OCI-LY1 (cell line): ENCODE measurements around the gene ZFYVE27.

ENCODE experiments used
- H2AFZ ChIP-seq: fragments of 200-600 bp; sonication (generic), shearing (Covaris generic); 2 replicates; pipeline ENCODE4 v1.6.0; 2014; ENCODE audit warnings: antibody characterized with exemption, mild to moderate bottlenecking, low read length
- H3F3A ChIP-seq: fragments of 200-600 bp; sonication (generic), shearing (Covaris generic); 2 replicates; pipeline ENCODE4 v1.6.0; 2014; ENCODE audit warnings: mild to moderate bottlenecking, antibody characterized with exemption, low read length, moderate library complexity; ENCODE audit not compliant: insufficient read depth
- H3K27ac ChIP-seq: fragments of 200-600 bp; sonication (generic); 2 replicates; pipeline ENCODE4 v1.5.1; 2014; ENCODE audit warnings: low read length, mixed run types, mild to moderate bottlenecking, low read depth; ENCODE audit not compliant: poor library complexity, severe bottlenecking
- H3K27me3 ChIP-seq: fragments of 200-600 bp; sonication (generic); 2 replicates; pipeline ENCODE4 v1.6.0; 2014; ENCODE audit warnings: antibody characterized with exemption, mild to moderate bottlenecking, low read length, moderate library complexity; ENCODE audit not compliant: insufficient read depth
- H3K36me3 ChIP-seq: fragments of 200-600 bp; sonication (generic); 2 replicates; pipeline ENCODE4 v1.6.1; 2014; ENCODE audit warnings: mild to moderate bottlenecking, antibody characterized with exemption, low read length, moderate library complexity, mixed read lengths; ENCODE audit not compliant: insufficient read depth
- H3K4me1 ChIP-seq: fragments of 200-600 bp; sonication (generic); 2 replicates; pipeline ENCODE4 v1.5.1; 2014; ENCODE audit warnings: mild to moderate bottlenecking, low read length, moderate library complexity; ENCODE audit not compliant: insufficient read depth, severe bottlenecking
- H3K4me2 ChIP-seq: fragments of 200-600 bp; sonication (generic), shearing (Covaris generic); 2 replicates; pipeline ENCODE4 v1.6.1; 2014; ENCODE audit warnings: low read length
- H3K4me3 ChIP-seq: fragments of 200-600 bp; sonication (generic); 2 replicates; pipeline ENCODE4 v1.5.1; 2014; ENCODE audit warnings: low read length, low read depth, mild to moderate bottlenecking, mixed read lengths; ENCODE audit not compliant: poor library complexity, severe bottlenecking
- H3K79me2 ChIP-seq: fragments of 200-600 bp; shearing (Covaris generic); 2 replicates; pipeline ENCODE4 v1.6.1; 2016; ENCODE audit warnings: mixed run types, low read length, mixed read lengths; ENCODE audit not compliant: insufficient read depth
- H3K9ac ChIP-seq: fragments of 200-600 bp; sonication (generic), shearing (Covaris generic); 2 replicates; pipeline ENCODE4 v1.6.1; 2014; ENCODE audit warnings: mild to moderate bottlenecking, low read length, mixed read lengths
- H3K9me2 ChIP-seq: fragments of 200-600 bp; sonication (generic), shearing (Covaris generic); 2 replicates; pipeline ENCODE4 v1.6.1; 2014; ENCODE audit warnings: low read depth, mild to moderate bottlenecking, low read length, mixed read lengths
- H3K9me3 ChIP-seq: fragments of 200-600 bp; shearing (Covaris generic); 2 replicates; pipeline ENCODE4 v1.6.1; 2014; ENCODE audit warnings: low read length, mixed read lengths
- H4K20me1 ChIP-seq: fragments of 200-600 bp; sonication (generic), shearing (Covaris generic); 2 replicates; pipeline ENCODE4 v1.6.0; 2016; ENCODE audit warnings: mild to moderate bottlenecking, low read length; ENCODE audit not compliant: insufficient read depth
- EZH2 ChIP-seq: fragments of 200-600 bp; sonication (generic), shearing (Covaris generic); IDR thresholded peaks from 2 replicates; pipeline ENCODE4 v1.8.0; 2017; ENCODE audit warnings: borderline replicate concordance, mixed run types, mild to moderate bottlenecking, antibody characterized with exemption, low read length, moderate library complexity, mixed read lengths
- TF ChIP-seq, protein P1 (sequence below): fragments of 200-600 bp; sonication (generic), shearing (Covaris generic); IDR thresholded peaks from 2 replicates; pipeline ENCODE4 v1.5.1; 2017; ENCODE audit warnings: mild to moderate bottlenecking, antibody characterized with exemption, low read length, moderate library complexity, mixed read lengths

Gene ZFYVE27

DNA sequence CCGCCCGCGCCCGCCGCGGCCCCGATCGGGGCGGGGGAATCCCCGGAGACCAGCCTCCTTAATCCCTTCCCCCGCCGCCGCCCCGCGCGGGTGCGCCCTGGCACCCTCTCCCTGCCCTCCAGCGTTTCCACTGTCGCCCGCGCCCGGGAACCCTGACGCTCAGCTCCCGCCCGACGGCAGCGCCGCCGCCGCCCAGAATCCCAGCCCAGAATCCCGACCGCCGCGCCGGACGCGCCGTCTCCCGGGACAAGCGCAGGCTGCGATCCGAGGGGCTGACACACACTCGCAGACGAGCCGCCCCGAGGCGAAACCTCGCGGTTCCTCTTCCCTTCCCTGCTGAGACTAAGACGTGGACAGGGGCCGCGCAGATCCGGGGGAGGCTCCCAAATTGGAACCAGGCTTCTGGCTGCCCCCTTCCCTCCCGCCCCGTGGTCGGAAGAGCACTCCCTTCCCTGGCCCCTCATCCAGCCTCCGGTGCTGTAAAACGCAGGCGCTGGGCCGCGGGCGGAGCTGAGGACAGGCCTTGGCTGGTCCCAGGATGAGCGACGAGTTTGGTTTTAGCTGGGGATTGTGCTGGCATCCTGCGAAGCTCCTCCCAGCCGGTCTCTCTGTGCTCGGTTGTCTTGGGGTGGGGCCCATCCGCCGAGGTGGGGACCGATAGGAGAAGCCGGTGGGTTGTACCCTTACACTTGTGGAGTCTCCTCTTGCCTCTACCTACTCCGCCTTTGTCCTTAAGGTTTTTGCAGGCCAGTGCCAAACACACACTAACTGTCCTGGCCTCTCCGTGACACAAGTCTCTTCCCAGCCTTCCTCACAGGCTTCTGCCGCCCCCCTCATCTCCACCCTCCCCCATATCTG is 22.3 kb upstream of the ZFYVE27 start:
- Histone ChIP-seq H2AFZ (no peak overlapping the region), H3K4me1 (no peaks in the 10 kb centered on the region)

DNA sequence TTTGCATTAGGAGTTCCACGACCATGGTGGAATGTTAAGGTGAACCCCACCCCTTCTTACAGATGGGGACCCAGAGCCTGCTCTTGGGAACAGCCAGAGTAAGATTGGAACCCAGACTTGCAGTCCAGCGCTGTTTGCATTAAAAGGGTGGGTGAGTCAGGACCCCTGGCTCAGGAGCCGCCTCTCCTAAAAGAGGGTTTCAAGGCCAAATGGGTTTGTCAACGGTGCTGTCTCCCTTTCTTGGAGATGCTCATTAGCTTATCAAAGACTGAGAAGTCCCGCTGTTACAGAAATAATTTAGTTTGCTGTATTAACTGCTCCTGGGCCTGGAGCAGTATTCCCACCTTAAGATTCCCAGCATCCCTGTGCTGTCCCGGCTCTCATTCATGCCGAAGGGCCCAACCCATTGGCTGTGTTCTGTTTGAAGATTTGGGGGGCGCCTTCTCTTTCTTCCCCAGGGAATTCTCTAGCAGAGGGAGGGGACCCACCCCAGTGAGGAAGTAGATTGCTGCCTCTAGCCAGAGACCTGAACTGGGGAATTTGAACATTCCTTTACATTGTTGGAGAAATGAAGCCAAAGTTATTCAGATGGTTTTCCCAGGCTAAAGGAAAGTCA is 21.6 kb upstream of the ZFYVE27 start:
- no peaks in the 10 kb centered on the region for H3K9me3 ChIP-seq
- TF ChIP-seq, protein P1, sequence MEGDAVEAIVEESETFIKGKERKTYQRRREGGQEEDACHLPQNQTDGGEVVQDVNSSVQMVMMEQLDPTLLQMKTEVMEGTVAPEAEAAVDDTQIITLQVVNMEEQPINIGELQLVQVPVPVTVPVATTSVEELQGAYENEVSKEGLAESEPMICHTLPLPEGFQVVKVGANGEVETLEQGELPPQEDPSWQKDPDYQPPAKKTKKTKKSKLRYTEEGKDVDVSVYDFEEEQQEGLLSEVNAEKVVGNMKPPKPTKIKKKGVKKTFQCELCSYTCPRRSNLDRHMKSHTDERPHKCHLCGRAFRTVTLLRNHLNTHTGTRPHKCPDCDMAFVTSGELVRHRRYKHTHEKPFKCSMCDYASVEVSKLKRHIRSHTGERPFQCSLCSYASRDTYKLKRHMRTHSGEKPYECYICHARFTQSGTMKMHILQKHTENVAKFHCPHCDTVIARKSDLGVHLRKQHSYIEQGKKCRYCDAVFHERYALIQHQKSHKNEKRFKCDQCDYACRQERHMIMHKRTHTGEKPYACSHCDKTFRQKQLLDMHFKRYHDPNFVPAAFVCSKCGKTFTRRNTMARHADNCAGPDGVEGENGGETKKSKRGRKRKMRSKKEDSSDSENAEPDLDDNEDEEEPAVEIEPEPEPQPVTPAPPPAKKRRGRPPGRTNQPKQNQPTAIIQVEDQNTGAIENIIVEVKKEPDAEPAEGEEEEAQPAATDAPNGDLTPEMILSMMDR, result no peak
- no peak for TF ChIP-seq EZH2
- H2AFZ ChIP-seq, result no peak overlapping the region
- H3K27ac ChIP-seq, result no peak overlapping the region
- H3K9ac ChIP-seq, result no peak overlapping the region
- H3K9me2 ChIP-seq, result no peaks in the 10 kb centered on the region
- H3K4me3 ChIP-seq, result no peak overlapping the region
- no peak overlapping the region for H3K4me2 ChIP-seq
- no peaks in the 10 kb centered on the region for H3K4me1 ChIP-seq
- H4K20me1 ChIP-seq, result no peaks in the 10 kb centered on the region
- H3K27me3 ChIP-seq, result no peaks in the 10 kb centered on the region
- H3F3A ChIP-seq, result no peaks in the 10 kb centered on the region
- no peaks in the 10 kb centered on the region for H3K36me3 ChIP-seq
- no peaks in the 10 kb centered on the region for H3K79me2 ChIP-seq

More for the DNA sequence above, 22.3 kb upstream of the ZFYVE27 start:
- Histone ChIP-seq H4K20me1 (no peaks in the 10 kb centered on the region), H3K36me3 (no peaks in the 10 kb centered on the region), H3K9ac (no peak overlapping the region), H3F3A (no peaks in the 10 kb centered on the region), H3K9me3 (no peaks in the 10 kb centered on the region), H3K27ac (no peak overlapping the region), H3K4me3 (peak overlapping the region; percentile 37), H3K27me3 (no peaks in the 10 kb centered on the region), H3K9me2 (no peaks in the 10 kb centered on the region), H3K4me2 (peak overlapping the region; percentile 29), H3K79me2 (no peaks in the 10 kb centered on the region)
- TF ChIP-seq, protein P1, result no peak
- TF ChIP-seq EZH2, result no peak

DNA sequence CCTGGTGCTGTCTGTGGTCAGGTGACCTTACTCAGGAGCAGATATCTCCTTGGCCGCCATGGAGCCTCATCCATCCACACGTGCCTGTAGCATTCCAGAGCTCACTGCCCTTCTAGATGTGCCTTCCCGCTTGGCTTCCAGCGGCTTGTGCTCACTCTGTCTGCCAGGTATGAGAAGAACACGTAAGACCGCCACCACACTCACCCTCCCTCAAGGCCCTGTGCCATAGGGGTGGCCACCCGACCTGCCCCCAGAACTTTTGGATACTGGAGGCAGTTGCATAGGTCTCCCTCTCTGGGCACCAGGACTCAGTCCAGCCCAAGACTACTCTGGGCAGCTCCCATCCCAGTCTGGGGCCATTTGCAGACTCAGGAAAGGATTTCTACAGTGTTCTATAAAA is 19.3 kb upstream of the ZFYVE27 start:
- no peak overlapping the region for H3K4me2 ChIP-seq
- H3K27me3 ChIP-seq, result no peaks in the 10 kb centered on the region
- no peaks in the 10 kb centered on the region for H3F3A ChIP-seq
- no peak overlapping the region for H2AFZ ChIP-seq
- no peak overlapping the region for H3K27ac ChIP-seq
- H3K4me3 ChIP-seq, result no peak overlapping the region
- H3K9me3 ChIP-seq, result no peaks in the 10 kb centered on the region
- H3K4me1 ChIP-seq, result no peaks in the 10 kb centered on the region
- no peaks in the 10 kb centered on the region for H3K79me2 ChIP-seq
- no peaks in the 10 kb centered on the region for H3K9me2 ChIP-seq
- H4K20me1 ChIP-seq, result no peaks in the 10 kb centered on the region
- H3K9ac ChIP-seq, result no peak overlapping the region
- no peaks in the 10 kb centered on the region for H3K36me3 ChIP-seq
- TF ChIP-seq, protein P1, result no peak
- no peak for TF ChIP-seq EZH2
